ENCODE data around the gene HOXD3. TPM values are rescaled to one million over a fixed set of nuclear protein-coding genes. Genes with fewer than 3 reads are reported as not detected.

The HOXD3 gene
- total RNA-seq (not detected), polyA plus RNA-seq (not detected)

GRCh38 chr2:176156807-176157498 lies at the start of gene HOXD3:
Gene HOXD3, plus strand, starts transcription at chr2:176157307. Its CDS starts 11,808 bp downstream, at chr2:176169115.
- Histone ChIP-seq H3K4me1 (ENCODE audit: control insufficient read depth in 4 of 4, insufficient read depth in 4 of 4, low read length in 3 of 4) (peaks cover 6 to 17% (median 10%) of the 10 kb centered on the region in 4 donors), H3K9me3 (ENCODE audit: control insufficient read depth in 4 of 4, low read length in 3 of 4) (peaks cover 0 to 4% (median 0%) of the 10 kb centered on the region in 4 donors), H3K27ac (ENCODE audit: low read depth in 1 of 2, low read length in 2 of 2) (no peak within 1 kb of the TSS), H3K36me3 (ENCODE audit: control insufficient read depth in 4 of 4, insufficient read depth in 3 of 4, low read depth in 1 of 4, low read length in 3 of 4) (no peaks in the 10 kb centered on the region), H3K27me3 (ENCODE audit: control insufficient read depth in 4 of 4, insufficient read depth in 4 of 4, low read length in 3 of 4) (peaks cover 11 to 41% (median 23%) of the 10 kb centered on the region in 4 donors), H3K9ac (ENCODE audit: low read depth in 1 of 2, low read length in 2 of 2) (no peak within 1 kb of the TSS), H3K4me3 (ENCODE audit: low read depth in 1 of 3, low read length in 3 of 3) (no peak within 1 kb of the TSS)
- 4% methylated on average over 48 of the region's 48 CpGs for WGBS
- no peak for DNase-seq (ENCODE audit: low spot score)
- TF ChIP-seq ATF3 (IDR thresholded peaks at IDR 0.05) = no peak
- no peak for TF ChIP-seq FOXA1 (IDR thresholded peaks at IDR 0.05)
- no peak for TF ChIP-seq REST (IDR thresholded peaks at IDR 0.05)
- no peak for TF ChIP-seq HNF4A (conservative IDR thresholded peaks at IDR 0.05)
- TF ChIP-seq MAX (IDR thresholded peaks at IDR 0.05) = no peak
- no peak for TF ChIP-seq EGR1 (IDR thresholded peaks at IDR 0.05; ENCODE audit: low read depth in 2 of 2)
- TF ChIP-seq FOXA2 (IDR thresholded peaks at IDR 0.05) = no peak
- TF ChIP-seq YY1 (IDR thresholded peaks at IDR 0.05) = no peak
- TF ChIP-seq GABPA (IDR thresholded peaks at IDR 0.05 in 1 of 2, conservative IDR thresholded peaks at IDR 0.05 in 1 of 2) = no peak
- TF ChIP-seq JUND (IDR thresholded peaks at IDR 0.05) = no peak
- no peak for TF ChIP-seq CTCF (IDR thresholded peaks at IDR 0.05; ENCODE audit: low read depth, low read length, missing input control)
- TF ChIP-seq HNF4G (IDR thresholded peaks at IDR 0.05) = no peak
- TF ChIP-seq ZBTB33 (IDR thresholded peaks at IDR 0.05) = no peak
- TF ChIP-seq RXRA (IDR thresholded peaks at IDR 0.05) = no peak

All from liver (tissue), 9 donors.